Activated CD8-positive, alpha-beta memory T cell treated with anti-CD3 and anti-CD28 coated beads for 24 hours (primary cell): ENCODE data around the gene PGBD4.
A peak's percentile ranks its signal among the peaks of the same experiment; 100 is the strongest.

Experiments
- DNase-seq: peaks from one replicate; pipeline ENCODE4 v3.0.0-alpha.2; 2020

PGBD4 gene

DNA sequence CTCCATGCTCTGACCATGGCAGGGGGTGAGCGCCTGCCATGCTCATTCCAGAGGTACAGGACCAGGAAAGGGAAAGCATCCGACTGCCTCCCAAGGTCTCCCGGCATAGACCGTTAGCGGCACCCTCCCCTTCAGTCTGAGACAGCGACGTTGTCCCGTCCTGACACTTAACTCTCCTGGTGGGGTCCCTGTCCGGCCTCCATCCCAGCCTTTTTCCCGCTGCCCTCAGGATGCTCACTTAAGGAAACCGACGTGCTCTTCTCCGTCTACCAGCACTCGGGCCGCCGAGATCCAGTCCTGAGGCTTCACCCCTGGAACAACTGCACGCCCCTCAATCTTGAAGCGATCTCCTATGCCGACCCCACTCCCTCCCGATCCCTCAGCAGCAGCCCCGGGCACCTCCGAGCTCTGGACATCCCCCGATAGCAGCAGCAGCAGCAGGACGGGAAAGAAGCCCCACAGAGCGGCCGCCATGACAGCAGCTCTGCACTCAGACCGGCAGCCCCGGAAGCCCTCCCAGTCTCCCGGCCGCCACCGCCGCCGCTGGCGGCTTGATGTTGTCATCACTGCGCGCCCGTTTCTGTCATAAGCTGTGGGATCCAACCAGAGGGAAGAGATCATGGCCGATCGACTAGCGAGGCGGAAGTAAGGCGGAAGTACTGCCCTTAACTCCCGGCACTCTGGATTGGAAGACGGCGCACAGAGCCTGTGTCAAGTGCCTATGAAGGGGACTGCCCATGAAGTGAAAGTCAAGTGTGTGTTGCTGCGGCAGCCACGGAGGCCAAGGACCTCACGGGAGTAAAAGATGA is at the start of gene PGBD4, which contains the start of gene EMC7:
Gene PGBD4, plus strand, starts transcription at position 718 of the 809 bp plus-strand sequence. CDS start 449 bp downstream, outside the sequence.
Gene EMC7, minus strand, starts transcription at position 497 of the 809 bp plus-strand sequence. Its CDS starts 23 bp downstream, at position 474.
- DNase-seq = peak; percentile 100

GRCh38 chr15:34054081-34054707 is 47.7 kb upstream of the PGBD4 start:
- no peak for DNase-seq

GRCh38 chr15:34055868-34056595 is 45.9 kb upstream of the PGBD4 start:
- DNase-seq = no peak

DNA sequence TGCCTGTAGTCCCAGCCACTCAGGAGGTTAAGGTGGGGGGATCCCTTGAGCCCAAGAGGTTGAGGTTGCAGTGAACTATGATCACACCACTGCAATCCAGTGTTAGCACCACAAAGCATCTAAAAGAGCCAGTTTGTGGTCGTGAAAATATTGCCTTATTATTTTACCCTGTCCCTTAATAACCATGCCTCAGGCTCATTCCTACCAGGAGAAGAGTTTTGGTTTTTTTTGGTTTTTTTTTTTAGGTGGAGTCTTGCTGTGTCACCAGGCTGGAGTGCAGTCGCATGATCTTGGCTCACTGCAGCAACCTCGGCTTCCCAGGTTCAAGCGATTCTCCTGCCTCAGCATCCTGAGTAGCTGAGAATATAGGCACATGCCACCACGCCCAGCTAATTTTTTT is 45.0 kb upstream of the PGBD4 start:
- DNase-seq = no peak

GRCh38 chr15:34059476-34059875 is 42.4 kb upstream of the PGBD4 start:
- DNase-seq = no peak

DNA sequence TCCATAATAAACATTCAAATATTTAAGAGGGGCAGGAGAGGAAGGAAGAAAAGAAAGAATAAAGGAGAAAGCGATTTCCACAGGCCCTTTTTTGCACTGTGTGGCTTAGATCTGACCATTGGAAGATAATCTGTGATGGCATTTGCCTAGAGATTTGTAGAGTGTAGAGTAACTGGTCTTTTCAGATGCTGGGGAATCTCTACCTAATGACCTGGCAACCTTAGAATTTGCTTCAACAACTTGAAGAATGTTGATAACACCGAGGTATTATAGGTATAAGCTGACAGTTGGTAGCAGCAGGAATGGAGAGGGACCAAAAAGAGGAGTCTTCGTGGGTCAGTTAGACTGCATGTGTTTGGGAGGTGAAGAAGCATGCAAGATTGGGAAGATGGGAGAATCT is 41.9 kb upstream of the PGBD4 start:
- DNase-seq = no peak

GRCh38 chr15:34064438-34064837 is 37.4 kb upstream of the PGBD4 start:
- DNase-seq = no peak

DNA sequence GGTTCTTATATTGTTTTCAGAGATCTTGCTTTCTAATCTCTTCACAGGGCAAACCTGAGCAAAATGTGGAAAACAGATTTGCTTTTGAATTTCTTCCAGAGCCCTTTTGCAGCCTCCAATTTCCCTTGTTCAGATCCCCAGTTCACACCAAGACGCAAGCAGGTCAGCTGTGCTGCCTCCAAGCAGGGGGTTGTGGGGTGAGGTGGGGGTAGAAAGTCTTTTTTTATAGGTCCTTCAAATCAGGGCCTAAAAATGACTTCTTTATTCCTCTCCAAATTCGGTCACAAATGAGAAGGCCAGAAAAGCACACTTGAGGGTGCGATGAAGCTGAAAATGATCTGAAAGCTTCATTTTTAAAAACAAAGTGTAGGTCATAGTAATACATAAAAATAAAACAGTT is 36.6 kb upstream of the PGBD4 start:
- no peak for DNase-seq

GRCh38 chr15:34065941-34066340 is 35.9 kb upstream of the PGBD4 start:
- no peak for DNase-seq

DNA sequence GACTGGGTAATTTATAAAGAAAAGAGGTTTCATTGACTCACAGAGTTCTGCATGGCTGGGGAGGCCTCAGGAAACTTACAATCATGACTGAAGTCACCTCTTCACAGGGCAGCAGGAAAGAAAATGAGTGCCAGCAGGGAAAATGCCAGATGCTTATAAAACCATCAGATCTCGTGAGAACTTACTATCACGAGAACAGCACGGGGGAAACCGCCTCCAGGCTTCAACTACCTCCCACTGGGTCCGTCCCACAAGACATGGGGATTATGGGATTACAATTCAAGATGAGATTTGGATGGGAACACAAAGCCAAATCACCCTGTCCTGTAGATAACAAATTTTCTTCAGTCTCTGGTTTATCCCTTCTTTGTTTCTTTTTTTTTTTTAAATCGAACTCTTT is 31.9 kb upstream of the PGBD4 start:
- no peak for DNase-seq

DNA sequence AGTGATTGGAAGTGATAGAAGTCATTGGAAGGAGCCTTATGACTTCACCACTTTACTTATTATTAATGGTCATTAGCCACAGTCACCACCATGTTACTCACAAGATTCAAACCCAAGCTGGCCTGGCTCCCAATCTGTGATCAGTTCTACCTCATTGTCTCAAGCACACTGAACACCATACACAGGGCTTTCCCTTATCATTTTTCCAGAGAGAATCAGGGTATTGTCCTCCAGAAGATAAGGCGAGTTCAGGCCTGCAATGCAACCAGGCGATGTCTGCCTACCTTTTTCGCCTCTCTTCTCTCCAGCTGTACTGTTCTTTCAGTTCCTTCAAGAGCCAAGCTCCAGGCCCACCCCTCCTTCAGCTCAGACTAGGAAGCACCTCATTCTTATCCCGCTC is 25.1 kb upstream of the PGBD4 start:
- no peak for DNase-seq

DNA sequence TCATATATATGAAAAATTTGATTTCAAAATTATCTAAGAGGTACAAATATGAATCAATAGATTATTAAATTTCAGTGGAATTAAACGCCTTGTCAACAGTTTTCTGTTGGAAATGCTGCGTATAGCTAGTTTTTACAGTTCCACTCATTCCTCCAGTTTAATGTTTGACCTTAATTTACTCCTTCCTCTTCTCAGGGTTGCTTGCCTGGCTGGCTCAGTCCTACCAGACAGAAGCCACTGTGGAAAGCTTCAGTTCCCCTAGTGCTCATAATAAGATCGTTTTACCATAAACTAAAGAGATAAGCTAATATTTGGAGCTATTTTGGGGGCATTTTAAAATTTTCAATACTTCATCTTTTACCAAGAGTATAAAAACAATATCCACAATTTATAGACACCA is 23.0 kb upstream of the PGBD4 start:
- no peak for DNase-seq

GRCh38 chr15:34079904-34080303 is 22.0 kb upstream of the PGBD4 start:
- no peak for DNase-seq

DNA sequence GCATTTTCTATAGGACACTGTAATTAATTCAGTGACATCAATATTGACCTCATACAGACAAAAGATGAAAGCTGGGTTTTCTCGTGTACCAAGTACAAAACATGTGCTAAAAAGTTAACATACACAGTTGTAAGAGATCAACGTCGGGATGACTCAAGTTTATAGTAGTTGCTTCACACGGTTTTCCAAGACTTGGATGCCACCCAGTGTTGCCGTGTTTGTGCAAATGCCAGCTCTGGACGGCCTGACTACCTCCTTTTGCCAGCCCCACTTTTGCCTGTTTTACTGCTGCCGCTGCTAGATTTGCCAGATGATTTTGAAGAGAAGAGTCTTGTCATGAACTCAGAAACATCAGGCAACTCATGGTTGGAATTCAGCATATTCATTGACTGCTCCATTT is 17.8 kb upstream of the PGBD4 start:
- DNase-seq = no peak

- no peak for DNase-seq
These were observed 16.1 kb upstream of the PGBD4 start for GRCh38 chr15:34085746-34086145.

GRCh38 chr15:34099914-34100313 is 2.0 kb upstream of the PGBD4 start:
- DNase-seq = no peak

- DNase-seq = no peak
These were observed 467 bp downstream of the PGBD4 start for GRCh38 chr15:34102175-34102925.

DNA sequence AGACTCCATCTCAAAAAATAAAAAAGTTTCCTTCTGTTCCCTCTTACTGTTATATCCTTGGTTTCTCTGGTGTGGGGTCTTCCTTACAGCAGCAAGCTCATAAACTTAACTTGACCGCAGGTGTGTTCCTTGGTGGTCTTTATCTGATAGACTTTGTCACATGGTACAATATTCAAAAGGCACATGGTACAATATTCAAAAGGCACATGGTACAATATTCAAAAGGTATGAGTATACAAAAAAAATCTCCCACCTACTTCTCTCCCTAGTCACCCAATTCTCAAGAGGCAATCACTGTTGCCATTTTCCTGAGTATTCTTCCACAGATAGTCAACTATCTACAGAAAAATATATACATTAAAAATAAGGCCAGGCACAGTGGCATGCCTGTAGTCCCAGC is 4.5 kb downstream of the PGBD4 start:
- DNase-seq = no peak

DNA sequence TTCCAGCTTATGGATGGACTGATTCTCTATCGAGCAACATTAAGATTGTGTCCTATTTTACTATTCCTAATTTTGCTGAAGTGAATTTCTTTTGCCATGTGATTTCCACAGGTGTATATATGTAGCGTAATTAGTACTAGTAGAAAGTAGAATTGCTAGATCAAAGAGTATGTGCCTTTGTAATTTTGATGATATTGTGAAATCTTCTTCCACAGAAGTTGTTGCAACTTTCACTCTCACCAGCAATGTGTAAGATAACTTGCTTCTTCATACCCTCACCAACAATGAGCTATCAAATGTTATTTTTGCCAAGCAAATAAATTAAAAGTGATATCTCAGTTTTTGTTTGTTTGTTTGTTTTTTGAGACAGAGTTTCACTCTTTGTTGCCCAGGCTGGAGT is 5.4 kb downstream of the PGBD4 start:
- DNase-seq = no peak

DNA sequence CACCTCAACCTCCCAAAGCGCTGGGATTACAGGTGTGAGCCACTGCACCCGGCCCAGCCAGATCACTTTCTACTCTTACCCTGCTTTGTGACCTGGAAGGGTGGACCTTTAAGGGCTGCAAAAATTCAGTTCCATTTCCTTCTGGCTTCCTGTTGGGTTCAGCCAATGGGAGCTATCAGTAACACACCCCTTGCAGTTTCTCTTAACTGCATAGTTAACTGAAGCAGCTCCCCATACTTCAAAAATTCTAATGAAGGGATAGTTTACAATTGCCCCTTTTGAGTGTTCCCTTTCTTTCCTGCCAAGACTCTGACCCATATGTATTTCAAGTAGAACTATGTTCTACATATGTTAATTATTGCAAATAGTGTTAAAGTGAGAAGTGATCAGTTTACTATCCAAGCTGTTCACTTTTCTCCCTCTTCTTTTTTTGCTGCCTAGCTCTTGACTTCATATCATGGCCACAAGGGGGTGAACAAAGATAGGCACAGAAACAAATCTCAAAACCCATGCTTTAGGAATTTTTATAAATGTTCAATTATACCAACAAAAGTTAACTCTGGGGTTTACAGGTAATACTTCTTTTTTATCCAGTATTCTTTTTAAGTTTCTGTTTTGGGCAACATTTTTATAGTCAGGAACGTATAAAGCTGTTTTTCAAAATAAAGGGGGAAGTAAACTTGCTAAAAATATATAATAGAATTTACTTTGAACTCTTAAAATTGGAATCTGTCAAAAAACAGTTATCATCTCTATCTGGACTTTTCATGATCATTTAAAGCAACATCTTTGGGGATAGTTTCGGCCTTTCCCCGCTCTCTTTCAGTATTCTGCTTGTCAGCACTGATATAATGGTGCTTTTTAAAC is 8.1 kb downstream of the PGBD4 start:
- no peak for DNase-seq

GRCh38 chr15:34111488-34111887 is 9.6 kb downstream of the PGBD4 start:
- DNase-seq = no peak

GRCh38 chr15:34114215-34114614 is 12.3 kb downstream of the PGBD4 start:
- DNase-seq = no peak
